Hematopoietic multipotent progenitor cell treated with erythropoietin and hydrocortisone succinate and interleukin-3 and kit ligand, for 4 days (in vitro differentiated cells): Measurements from ENCODE around the gene COMP.
"Not testable (repeated sequence)": the region's sequence is repeated elsewhere in the genome, so short reads cannot be mapped to it uniquely, and the experiment has no call there.

ENCODE experiments used
- DNase-seq: peaks from one replicate; pipeline ENCODE4 v3.0.0-alpha.2; 2015

Gene COMP

DNA sequence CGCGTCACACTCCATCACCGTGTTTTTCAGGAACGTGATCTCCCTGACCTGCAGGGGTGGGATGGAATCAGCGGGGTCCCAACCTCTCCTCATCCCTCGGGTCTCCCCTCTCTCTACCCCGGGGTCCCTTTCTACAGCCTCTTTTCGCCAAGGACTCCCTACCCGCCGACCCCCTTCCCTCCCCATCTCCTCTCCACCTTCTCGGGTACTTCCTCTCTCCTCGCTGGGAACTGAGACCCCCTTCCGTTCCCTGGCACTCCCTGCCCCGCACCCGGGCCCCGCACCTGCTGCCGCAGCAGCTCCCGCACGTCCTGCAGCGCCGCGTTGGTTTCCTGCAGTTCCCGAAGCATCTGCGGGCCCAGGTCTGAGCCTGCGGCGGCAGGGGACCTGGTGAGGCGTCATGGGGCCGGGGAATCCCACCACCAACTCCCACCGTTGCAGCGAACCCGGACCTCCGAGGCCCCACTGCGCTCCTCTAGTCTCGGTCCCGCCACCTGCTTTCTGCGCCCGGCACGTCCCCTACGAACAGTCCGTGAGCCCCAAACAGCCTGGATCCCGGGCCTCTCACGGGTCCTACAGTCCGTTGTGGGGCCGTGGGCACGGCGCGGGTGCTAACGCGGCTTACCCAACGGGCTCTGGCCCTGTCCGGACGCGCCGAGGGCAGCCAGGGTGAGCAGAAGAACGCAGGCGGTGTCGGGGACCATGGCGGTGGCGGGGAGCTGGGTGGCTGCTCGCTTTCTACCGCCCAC, at the start of gene COMP:
Gene COMP, minus strand, starts transcription at position 740 of the 749 bp plus-strand sequence. Its CDS starts 36 bp downstream, at position 704.
- no peak for DNase-seq

DNA sequence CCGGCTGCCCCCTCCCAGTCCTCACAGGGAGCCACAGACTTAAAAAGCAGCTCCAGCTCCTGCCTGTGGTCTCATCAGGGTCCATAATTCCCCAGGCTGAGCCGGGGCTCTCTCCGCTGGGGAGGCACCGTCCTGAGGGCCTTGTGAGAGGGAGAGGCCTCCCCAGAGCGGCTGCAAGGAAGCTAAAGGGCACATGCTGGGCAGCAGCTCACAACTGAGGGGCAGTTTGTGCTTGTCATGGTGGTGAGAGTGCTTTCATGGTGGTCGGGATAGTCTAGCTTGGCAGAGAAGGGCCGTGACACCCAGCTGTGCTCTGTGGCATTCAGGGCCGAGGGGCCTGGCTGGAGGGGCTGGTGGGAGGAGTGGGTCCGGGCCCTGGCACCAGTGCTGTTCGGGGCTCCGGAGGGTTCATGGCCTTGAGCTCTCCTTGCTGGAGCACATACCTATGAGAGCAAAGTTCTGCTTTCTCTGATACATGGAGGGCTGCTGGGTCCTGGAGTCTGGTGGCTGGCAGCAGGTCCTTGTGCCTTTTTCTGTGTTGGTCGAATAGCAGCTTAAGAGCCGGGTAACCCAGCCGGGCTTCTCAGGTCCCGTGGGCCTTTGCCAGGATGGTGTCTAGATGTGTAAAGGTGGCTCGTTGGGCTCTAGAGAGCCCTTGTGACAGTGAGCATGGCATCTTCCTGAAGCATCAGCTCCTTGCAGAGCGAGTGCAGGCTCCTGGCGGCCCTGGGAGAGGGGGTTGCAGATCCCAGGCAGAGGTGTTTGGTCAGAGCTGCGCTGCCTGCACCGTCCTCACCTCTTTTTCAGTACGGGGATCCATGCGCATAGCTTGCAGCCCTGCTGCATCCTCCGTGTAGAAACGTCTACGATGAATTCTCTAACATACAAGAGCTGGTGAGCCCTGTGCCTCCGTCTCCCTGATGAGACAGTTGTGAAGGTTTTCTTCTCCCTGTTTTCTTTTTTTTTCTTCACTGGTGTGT, 49.5 kb upstream of the COMP start:
- no peak for DNase-seq

DNA sequence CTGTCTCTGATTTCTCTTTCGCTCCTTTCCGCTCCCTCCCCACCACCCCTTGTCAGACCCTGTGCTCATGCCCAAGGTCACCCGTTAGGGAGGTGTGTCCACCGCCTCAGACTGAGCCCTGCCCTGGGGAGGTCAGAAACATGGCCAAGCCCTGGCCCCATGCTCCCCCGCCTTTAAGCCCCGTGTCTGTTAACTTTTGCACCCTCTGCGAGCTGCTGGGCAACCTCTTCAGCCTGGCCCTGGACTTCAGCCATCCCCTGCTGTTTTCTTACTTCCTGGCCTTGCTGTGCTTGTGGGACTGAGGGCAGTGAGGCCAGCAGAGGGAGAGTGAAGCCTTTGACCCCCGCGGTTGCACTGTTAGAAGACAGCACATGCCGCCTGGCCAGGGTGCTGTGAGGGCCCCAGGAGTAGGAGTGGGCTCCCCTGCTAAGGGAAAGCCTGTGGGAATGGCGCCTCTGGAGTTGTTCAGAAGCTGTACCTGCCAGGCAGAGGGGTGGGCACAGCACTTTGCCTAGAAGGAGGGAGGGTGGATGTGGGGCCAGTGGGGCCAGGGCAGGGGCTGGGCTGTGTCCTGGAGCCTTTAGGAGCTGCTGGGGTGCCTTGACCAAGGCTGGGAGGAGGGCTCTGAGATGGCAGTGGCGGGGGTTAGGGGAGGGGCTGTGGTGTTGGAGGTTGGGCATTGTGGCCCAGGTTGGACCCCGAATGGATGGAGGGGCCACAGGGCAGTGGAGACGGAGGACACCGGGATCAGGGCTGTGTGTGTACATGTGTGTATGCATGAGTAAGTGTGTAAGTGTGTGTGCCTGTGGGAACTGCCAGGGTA, 48.6 kb upstream of the COMP start:
- DNase-seq: no peak

DNA sequence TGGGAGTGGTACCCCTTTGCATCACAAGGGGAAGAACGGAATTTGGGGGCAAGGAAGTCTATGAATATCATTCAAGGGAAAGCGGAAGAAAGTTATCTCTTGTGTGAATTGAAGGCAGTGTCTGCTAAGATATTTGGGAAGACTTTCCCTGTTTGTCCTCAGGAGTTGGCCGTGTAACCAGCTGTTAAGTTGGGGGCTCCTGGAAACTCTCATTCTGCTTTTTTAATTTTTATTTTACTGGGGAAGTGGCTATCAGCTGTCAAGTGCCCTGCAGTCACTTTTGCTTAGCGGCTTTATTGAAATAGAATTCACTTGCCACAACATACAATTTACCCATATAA, 43.5 kb upstream of the COMP start:
- no peak for DNase-seq

DNA sequence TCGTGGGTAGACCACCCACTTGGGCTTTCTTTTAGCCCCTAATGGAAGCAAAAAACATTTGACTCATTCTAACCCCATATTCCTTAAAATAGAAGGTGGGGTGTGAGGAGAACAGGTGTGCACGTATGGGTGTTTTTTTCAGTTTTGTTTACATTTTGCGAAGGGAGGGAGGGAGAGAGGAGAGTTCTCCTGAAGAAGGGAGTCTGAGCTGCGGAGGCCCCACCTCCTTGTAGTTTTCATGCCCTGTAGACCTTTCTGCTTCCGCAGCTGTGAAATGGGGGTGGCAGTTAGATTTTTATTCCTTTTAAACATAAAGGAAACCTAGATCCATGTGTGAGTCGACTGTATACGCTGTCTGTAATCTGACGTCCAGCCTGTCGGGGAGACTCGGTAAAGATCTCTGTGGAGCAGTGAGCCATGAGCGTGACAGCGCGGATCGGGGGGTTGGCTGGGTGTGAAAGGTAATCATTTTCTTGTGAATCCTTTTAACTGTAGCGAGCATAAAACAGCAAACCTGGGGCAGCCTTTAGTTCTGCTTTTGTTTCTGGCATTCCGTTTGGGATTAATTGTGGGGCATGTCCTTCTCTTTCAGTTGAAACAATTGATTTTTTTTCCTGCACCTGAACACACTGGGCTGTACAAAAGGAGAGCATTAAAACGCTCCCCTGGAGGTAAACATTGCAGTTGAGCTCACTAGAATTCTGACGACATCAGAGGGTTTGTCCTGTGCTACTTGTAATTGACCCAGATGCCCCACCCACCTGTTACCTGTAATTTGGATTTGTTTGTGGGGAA, 42.9 kb upstream of the COMP start:
- peak; percentile 23 for DNase-seq

DNA sequence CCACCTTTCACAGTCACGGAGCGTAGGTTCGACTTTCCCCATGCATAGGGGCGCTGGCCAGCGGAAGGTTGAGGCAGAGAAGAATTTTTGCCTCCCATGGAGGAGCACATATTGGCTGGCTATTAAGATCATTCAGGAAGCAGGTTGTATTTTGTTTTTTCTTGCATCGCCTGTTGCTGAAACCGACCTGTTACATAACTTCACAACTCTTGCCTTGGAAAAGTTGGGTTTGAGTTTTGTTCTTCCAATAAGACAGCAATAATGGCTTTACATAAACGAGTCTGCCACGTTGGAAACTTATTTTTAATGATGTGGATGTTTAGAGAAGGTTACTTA, 42.0 kb upstream of the COMP start:
- peak; percentile 31 for DNase-seq

DNA sequence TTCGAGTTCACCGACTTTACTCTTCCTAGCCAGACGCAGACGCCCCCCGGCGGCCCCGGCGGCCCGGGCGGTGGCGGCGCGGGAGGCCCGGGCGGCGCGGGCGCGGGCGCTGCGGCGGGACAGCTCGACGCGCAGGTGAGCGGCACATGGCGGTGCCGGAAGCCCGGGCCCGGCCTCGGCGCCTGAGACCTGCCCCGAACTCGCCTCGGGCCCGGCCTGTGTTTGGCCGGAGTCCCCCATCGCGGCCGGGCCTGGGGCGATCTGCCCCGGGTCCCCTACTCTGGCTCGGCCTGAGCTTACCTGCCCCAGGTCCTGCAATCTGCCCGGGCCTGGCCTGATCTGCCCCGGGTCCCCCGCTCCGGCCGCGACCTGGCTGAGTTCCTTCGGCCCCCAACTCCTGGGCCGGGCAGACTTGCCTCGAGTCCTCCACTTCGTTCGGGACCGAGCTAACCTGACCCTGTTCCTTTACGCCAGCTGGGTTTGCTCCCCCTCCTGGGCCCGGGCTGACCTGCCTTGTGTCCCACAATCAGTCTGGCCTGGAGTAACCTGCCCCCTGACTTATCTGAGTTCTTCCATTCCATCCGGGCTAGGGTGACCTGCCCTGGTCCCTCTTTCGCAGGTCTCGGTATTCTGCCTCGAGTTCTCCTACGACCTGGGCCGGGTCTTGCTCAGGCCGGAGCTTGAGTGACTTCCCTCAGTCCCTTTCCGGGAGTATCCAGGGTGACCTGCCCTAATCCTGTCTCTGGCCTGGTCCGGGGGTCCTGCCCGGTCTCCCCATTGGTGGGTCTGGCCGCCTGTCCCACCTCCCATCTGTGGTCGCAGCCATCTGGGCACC, 41.4 kb upstream of the COMP start:
- DNase-seq: peak; percentile 69

DNA sequence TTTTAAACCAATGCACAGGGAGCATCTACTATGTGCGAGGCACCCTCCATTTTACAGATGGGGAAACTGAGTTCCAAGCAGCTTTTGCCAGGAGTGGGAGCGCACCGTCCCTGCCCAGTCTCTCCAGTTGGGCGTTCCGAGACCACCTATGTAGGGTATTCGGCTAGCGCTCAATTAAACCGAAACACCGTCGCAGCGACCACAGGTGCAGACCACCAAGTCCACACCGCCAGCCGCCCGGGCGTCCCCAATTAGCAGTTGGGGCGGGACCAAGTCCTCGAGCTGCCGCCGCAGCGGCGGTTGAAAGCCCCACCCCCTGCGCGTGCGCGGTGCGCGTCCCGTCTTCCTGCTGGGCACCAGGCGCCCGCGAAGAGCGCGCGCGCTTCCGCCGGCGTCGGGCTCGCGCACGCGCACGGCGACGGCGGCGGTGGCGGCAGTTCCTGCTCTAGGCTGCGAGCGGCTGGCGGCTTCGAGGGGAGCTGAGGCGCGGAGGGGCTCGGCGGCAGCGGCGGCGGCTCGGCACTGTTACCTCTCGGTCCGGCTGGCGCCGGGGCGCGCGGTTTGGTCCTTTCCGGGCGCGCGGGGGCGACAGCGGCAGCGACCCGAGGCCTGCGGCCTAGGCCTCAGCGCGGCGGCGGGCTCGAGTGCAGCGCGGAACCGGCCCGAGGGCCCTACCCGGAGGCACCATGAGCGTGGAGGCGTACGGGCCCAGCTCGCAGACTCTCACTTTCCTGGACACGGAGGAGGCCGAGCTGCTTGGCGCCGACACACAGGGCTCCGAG, 40.6 kb upstream of the COMP start, which contains the start of gene UPF1:
Gene UPF1, plus strand, starts transcription at position 436 of the 782 bp plus-strand sequence. Its CDS starts 251 bp downstream, at position 687.
- DNase-seq: peak; percentile 98

DNA sequence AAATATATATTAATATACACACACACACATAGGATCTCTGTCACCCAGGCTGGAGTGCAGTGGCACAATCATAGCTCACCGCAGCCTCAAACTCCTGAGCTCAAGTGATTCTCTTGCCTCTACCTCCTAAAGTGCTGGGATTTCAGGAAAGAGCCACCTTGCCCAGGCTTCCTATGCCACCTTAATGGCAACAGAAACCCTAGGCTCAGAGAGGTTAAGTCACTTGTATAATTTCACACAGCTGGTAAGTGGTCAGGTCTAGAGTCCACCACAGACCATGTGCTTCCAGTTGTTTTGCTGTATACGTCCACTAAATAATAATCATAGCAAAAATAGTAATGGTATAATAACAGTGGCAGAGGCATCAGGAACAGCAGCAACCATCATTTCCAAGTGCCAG, 39.4 kb upstream of the COMP start:
- no peak for DNase-seq

DNA sequence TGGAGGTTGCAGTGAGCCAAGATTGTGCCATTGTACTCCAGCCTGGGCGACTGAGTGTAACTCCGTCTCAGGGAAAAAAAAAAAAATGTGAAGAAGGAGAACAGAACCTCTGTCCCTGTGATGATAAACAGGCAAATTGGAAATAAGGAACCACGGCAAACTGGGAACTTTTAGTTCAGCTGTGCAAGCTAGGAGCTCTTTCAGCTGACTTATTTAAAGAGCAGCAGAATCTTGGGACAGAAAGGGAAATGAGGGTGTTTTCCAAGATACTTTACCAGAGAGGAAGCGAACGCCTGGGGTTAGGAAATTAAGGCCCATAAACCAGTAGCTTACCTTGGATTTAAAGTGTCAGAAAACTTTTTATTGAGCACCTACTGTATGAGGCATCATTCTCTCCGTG, 37.7 kb upstream of the COMP start:
- DNase-seq: no peak

DNA sequence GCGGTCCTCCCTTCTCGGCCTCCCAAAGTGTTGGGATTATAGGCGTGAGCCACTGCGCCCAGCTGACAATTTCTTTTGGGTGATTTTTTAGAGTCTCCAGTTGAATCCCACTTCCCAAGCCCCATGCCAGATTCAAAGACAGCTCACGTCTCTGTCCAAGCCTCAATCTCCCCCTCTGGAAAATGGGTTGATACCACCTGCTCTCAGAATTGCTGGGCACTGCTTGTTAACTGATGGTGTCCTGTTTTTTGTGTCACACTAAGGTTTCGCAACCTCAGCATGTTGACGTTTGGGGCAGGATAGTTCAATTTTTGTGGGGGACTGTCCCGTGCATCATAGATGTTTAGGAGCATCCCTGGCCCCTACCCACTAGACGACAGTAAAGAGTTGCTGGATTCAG, 26.5 kb upstream of the COMP start:
- no peak for DNase-seq

DNA sequence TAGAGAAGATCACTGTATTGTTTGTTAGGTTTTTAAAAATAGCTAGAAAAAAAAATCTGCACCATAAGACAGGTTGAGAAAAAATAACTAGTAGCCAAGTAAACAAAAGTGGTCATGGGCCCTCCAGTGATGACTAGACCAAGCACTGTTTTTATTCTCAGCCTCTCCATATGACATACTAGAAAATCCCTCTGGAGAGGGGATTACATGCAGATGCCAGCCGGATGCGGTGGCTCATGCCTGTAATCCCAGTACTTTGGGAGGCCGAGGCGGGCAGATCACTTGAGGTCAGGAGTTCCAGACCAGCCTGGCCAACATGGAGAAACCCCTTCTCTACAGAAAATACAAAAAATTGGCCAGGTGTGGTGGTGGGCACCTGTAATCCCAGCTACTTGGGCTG, 25.5 kb upstream of the COMP start:
- DNase-seq: not testable (repeated sequence)

DNA sequence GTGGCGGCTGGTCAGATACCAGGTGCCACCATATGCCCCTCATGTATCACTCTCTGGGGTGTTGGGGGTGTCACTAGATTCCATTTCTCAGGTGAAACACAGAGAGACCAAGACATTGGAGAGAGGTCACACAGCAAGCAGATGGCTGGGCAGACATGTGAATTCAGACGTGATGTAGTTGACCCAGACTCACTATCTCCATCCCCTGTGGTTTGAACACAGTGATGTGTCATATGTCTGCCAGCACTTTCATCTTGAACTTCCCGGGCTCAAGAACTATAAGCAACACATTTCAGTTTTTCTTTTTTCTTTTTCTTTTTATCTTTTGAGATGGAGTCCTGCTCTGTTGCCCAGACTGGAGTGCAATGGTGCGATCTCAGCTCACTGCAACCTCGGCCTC, 24.6 kb upstream of the COMP start:
- no peak for DNase-seq

DNA sequence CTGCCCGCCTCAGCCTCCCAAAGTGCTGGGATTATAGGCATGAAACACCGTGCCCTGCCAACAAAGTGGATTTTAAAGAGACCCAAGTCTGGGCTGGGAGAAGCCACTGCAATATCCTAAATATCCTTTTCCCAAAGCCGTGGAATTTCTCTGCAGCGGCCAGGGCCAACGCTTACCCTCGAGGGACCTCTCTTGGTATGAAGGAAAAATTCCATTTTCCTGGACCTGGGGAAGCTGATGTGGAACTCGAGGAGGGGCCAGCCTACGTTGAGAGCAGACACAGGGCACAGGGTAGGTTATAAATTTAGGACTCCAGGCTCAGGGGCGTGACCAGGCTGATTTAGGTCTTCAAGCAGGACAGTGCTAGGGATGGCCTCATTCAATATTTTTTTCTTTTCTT, 23.0 kb upstream of the COMP start:
- no peak for DNase-seq

DNA sequence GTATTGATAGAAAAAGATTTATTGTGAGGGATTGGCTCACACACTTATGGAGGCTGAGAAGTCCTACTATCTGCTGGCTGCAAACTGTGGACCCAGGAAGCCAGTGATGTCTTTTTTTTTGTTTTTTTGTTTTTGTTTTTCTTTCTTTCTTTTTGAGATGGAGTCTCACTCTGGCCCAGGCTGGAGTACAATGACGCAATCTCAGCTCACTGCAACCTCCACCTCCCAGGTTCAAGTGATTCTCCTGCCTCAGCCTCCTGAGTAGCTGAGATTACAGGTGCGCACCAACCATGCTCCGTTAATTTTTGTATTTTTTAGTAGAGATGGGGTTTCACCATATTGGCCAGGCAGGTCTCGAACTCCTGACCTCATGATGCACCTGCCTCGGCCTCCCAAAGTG, 20.5 kb upstream of the COMP start:
- not testable (repeated sequence) for DNase-seq

DNA sequence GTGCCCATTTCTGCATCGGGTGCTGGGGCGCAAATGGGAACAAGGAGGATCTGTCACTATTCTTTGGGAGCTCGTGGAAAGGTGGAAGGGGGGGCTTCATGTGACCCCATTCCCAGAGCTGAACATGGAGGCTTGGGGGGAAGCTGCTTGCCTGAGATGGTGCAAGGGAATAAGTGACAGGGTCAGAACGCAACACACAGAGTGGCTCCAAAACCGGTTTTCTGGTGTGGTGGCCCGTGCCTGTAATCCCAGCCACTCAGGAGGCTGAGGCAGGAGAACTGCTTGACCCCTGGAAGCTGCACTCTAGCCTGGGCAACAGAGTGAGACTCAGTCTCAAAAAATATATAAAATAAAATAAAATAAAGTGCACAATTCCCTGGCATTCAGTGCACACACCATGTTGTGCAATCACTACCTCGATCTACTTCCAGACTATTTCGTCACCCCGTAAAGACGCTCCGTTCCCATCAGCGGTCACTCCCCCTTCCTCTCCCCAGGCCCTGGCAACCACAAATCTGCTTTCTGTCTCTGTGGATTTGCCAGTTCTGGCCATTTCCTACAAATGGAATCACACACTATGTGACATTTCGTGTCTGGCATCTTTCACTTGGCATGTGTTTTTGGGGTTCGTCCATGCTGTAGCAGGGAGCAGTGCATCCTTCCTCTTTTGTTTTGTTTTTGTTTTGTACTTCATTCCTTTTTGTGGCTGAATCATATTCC, 18.2 kb upstream of the COMP start:
- DNase-seq: peak; percentile 34

DNA sequence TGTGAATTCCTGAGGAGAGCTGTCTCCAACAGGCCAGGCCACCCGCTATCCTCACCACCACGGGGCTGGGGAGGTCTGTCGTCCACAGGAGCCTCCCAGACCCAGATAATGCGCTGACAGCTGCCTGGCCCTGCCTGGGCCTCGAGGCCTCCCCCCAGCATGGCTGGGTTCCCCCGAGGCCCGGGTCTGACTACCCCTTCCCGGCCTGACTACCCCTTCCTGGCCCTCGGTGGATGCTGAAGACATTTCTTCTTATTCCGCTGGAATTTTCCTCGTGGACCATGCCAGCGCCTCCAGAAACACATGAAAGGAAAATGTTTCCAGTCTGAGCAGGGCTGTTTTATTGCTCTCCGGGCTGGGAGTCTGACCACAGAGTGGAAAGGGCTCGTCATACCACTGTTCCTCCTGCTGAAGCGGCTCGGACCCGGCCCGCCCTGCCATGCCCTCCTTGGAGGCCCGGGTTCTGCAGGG, 16.8 kb upstream of the COMP start:
- no peak for DNase-seq

DNA sequence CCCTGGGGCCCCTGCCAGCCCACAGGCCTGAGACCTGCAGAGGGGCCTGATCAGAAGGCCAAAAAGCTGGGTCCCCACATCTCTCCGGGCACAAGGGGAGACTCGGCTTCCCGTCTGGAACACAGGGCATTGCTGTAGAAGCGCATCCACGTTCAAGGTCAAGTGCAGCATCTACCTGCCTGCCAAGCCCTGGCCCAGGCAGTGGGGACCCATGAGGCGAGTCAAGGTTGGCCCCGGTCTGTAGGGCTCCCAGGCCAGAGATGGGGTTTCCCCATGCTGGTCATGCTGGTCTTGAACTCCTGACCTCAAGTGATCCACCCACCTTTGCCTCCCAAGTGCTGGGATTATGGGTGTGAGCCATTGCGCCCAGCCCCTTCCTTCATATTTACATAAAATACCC, 13.5 kb upstream of the COMP start:
- DNase-seq: no peak

DNA sequence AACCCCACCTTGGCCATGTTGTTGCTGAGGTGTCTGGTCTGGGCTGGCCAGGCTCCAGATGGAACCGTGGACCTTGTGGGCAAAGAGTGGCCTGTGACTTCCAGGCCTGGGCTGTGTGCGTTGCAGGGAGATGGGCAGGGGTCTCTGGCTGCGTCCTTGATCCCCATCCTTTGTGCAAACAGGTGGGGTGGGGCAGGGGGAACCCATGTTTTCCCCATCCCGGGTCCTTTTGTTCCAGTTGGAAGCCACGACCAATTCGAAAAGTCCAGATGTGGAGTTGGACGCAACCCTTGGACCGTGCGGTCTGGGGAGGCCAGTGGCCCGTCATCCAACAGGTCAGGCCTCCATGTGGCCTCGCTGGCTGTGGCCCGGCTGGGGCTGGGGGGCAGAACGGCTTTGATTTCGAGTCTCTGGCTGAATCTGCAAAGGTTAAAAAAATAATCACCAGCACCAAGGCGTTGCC, 13.1 kb upstream of the COMP start:
- no peak for DNase-seq
